Left lung (tissue), 10 donors: ENCODE data around the gene PHACTR1. TPM values are rescaled to one million over a fixed set of nuclear protein-coding genes. Genes with fewer than 3 reads are reported as not detected.

Experiments
- ATAC-seq: fragments of 200-7000 bp; cut with Tn5 transposase; one replicate; pipeline ENCODE4 v1.9.1; 2020; ENCODE audit warnings: moderate library complexity
- DNase-seq, 4 donors: peaks; one replicate each; pipeline ENCODE4 v3.0.0-alpha.2; 2013 to 2020
- H3K27ac ChIP-seq, 2 donors: fragments of 200-600 bp; sonication (generic) in 1 of 2; one replicate each; pipeline versions ENCODE4 v1.5.0 to v1.8.0; 2020 to 2021
- H3K27me3 ChIP-seq, 2 donors: fragments of 200-600 bp; sonication (generic) in 1 of 2; one replicate each; pipeline versions ENCODE4 v1.5.0 to v1.8.0; 2020 to 2021
- H3K36me3 ChIP-seq, 2 donors: fragments of 200-600 bp; sonication (generic) in 1 of 2; one replicate each; pipeline versions ENCODE4 v1.5.0 to v1.8.0; 2020 to 2021
- H3K4me1 ChIP-seq, 2 donors: fragments of 200-600 bp; one replicate each; pipeline ENCODE4 v1.8.0; 2021
- H3K4me3 ChIP-seq, 2 donors: fragments of 200-600 bp; sonication (generic) in 1 of 2; one replicate each; pipeline versions ENCODE4 v1.5.0 to v1.8.0; 2020 to 2021; ENCODE audit warnings: mild to moderate bottlenecking in 1 of 2
- H3K9me3 ChIP-seq, 2 donors: fragments of 200-600 bp; sonication (generic) in 1 of 2; one replicate each; pipeline versions ENCODE4 v1.5.0 to v1.8.0; 2020 to 2021
- CTCF ChIP-seq, 2 donors: fragments of 200-600 bp; sonication (generic) in 1 of 2; IDR thresholded peaks; one replicate each; pipeline versions ENCODE4 v1.5.0 to v1.8.0; 2021; ENCODE audit warnings: antibody characterized with exemption in 2 of 2
- intact Hi-C, 2 donors: fragments of 100-400 bp; cut with DNase I; formaldehyde crosslinking; loops; one replicate each; pipeline versions ENCODE4 v1.11.2 to v1.14.2; 2022
- polyA plus RNA-seq, 6 donors: library from polyadenylated mRNA; unstranded; fragments of 120-200 nt; gene quantifications; one replicate each; pipeline ENCODE4 v1.2.1, GENCODE V29; 2013; ENCODE audit not compliant: insufficient read length in 6 of 6
- total RNA-seq, 2 donors: library from RNA; stranded (reverse); fragmentation: NEBNext Ultra II Directional; extraction: Animal tissue kit (Norgen Biotek cat#: 25700); gene quantifications; one replicate each; pipeline ENCODE4 v1.2.1, GENCODE V29; 2021
- donor health status: DM: no; HTN: yes; CAD: no.
- donor health status: DM: no; HTN: no; CAD: no.

PHACTR1 gene
- total and polyA plus RNA-seq, 8 donors: 12.1 to 53.3 (median 15.8) TPM

GRCh38 chr6:13012977-13013680 is 296.6 kb downstream of the PHACTR1 start:
- no peak for TF ChIP-seq CTCF (IDR thresholded peaks at IDR 0.05)
- DNase-seq (peak; percentile 15 to 83 (median 71)), ATAC-seq (peak; percentile 53)
- peak overlapping the region in 1 of 2 donors; percentile 3 for H3K27ac ChIP-seq
- peaks cover 10 to 29% of the 10 kb centered on the region in 2 donors for H3K4me1 ChIP-seq
- intact Hi-C loops: no loop called here
- no peaks in the 10 kb centered on the region for H3K9me3 ChIP-seq
- no peaks in the 10 kb centered on the region for H3K36me3 ChIP-seq
- peak overlapping the region; percentile 40 to 51 for H3K4me3 ChIP-seq
- peaks cover 18 to 27% of the 10 kb centered on the region in 2 donors for H3K27me3 ChIP-seq

GRCh38 chr6:13013681-13014503 is 297.3 kb downstream of the PHACTR1 start:
- ATAC-seq (peak; percentile 9), DNase-seq (peak in 3 of 4 donors; percentile 8 to 84 (median 28))
- no peaks in the 10 kb centered on the region for H3K36me3 ChIP-seq
- peak overlapping the region; percentile 13 to 18 for H3K27ac ChIP-seq
- H3K27me3 ChIP-seq: peaks cover 18 to 27% of the 10 kb centered on the region in 2 donors
- peaks cover 10 to 29% of the 10 kb centered on the region in 2 donors for H3K4me1 ChIP-seq
- no peak for TF ChIP-seq CTCF (IDR thresholded peaks at IDR 0.05)
- intact Hi-C loops: no loop called here
- H3K9me3 ChIP-seq: no peaks in the 10 kb centered on the region
- peak overlapping the region; percentile 40 to 51 for H3K4me3 ChIP-seq

DNA sequence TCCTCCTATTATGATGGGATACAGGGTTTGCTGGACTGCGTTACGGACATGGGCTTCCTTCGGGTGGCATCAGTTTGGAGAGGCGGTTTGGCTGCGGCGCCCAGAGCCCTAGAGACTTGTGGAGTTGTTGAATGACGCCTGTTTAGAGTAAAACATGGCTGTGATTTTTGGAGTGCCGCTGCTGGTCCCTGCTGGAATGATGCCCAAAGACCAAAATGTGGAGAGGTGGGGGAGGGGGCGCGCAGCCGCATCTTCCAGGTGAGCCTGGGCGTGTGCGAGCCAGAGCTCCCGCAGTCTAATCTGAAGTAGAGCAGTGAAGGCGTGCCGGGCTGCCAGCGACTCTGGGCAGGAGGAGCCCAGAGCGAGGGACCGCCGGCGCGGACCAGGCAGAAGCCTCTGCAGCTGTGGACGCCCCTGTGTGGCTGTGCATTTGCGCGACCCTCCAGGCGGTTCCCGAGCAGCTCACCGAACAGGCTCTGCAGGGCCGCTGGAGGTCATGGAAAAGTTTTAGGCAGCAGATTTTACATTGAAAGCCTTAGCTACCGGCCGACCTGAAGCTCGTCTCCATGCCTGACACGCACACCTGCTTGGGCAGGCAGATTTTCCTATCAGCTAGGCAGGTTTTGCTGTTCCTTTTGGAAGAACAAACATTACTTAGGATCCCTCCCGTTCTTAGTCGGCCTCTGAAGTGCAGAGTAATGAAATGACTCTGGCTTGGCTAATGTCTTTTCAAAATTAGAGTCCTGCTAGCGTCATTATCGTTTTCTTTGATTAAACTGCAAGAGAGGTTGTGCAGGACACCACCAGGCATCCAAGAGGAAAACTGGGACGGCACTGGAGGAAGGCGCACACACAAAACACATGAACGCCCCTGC is 298.2 kb downstream of the PHACTR1 start:
- peak in 3 of 4 donors; percentile 13 to 80 (median 25) for DNase-seq
- no peak for TF ChIP-seq CTCF (IDR thresholded peaks at IDR 0.05)
- peak; percentile 62 for ATAC-seq
- Histone ChIP-seq H3K4me3 (peak overlapping the region; percentile 40 to 51), H3K4me1 (peaks cover 10 to 29% of the 10 kb centered on the region in 2 donors), H3K27me3 (peaks cover 18 to 27% of the 10 kb centered on the region in 2 donors), H3K36me3 (no peaks in the 10 kb centered on the region), H3K9me3 (no peaks in the 10 kb centered on the region), H3K27ac (peak overlapping the region in 1 of 2 donors; percentile 33)
- intact Hi-C loops: no loop called here

GRCh38 chr6:13015379-13015681 is 298.8 kb downstream of the PHACTR1 start:
- Histone ChIP-seq H3K9me3 (no peaks in the 10 kb centered on the region), H3K36me3 (no peaks in the 10 kb centered on the region), H3K4me1 (peaks cover 10 to 29% of the 10 kb centered on the region in 2 donors), H3K27me3 (peaks cover 18 to 27% of the 10 kb centered on the region in 2 donors), H3K27ac (no peak overlapping the region), H3K4me3 (peak overlapping the region in 1 of 2 donors; percentile 51)
- TF ChIP-seq CTCF (IDR thresholded peaks at IDR 0.05): no peak
- intact Hi-C loops: no loop called here
- DNase-seq (no peak), ATAC-seq (no peak)
